Effector CD8-positive, alpha-beta T cell (primary cell): ENCODE measurements around the gene IFIT2.
"Not testable (repeated sequence)": the region's sequence is repeated elsewhere in the genome, so short reads cannot be mapped to it uniquely, and the experiment has no call there.

Experiments used
- DNase-seq: peaks from one replicate; lab custom pipeline; 2025; lab: John Stamatoyannopoulos, UW

IFIT2 gene

GRCh38 chr10:89342206-89342958, 40.5 kb downstream of the IFIT2 start:
- no peak for DNase-seq

GRCh38 chr10:89343089-89343767, 41.4 kb downstream of the IFIT2 start:
- DNase-seq = no peak

- DNase-seq = no peak
Measured at GRCh38 chr10:89344156-89344555, 42.3 kb downstream of the IFIT2 start.

GRCh38 chr10:89345367-89346000, 43.6 kb downstream of the IFIT2 start:
- DNase-seq = no peak

- no peak for DNase-seq
Measured at GRCh38 chr10:89346405-89347254, 44.8 kb downstream of the IFIT2 start.

GRCh38 chr10:89347701-89348457, 46.0 kb downstream of the IFIT2 start:
- no peak for DNase-seq

- no peak for DNase-seq
Measured at GRCh38 chr10:89348481-89348880, 46.6 kb downstream of the IFIT2 start.

GRCh38 chr10:89348975-89349374, 47.1 kb downstream of the IFIT2 start:
- DNase-seq = no peak

GRCh38 chr10:89350631-89351315, 48.9 kb downstream of the IFIT2 start:
- DNase-seq = not testable (repeated sequence)

- DNase-seq = no peak
Measured at GRCh38 chr10:89351412-89351779, 49.5 kb downstream of the IFIT2 start.

- DNase-seq = no peak
Measured at GRCh38 chr10:89351780-89352597, 50.1 kb downstream of the IFIT2 start.

GRCh38 chr10:89352802-89353201, 51.0 kb downstream of the IFIT2 start:
- no peak for DNase-seq

GRCh38 chr10:89355394-89355931, 53.6 kb downstream of the IFIT2 start:
- no peak for DNase-seq

GRCh38 chr10:89357096-89357495, 55.2 kb downstream of the IFIT2 start:
- DNase-seq = no peak

GRCh38 chr10:89357975-89358374, 56.1 kb downstream of the IFIT2 start:
- DNase-seq = no peak
